Parietal lobe (tissue), 1 donor: ENCODE measurements around the gene BOD1L2. TPM values are rescaled to one million over a fixed set of nuclear protein-coding genes. Genes with fewer than 3 reads are reported as not detected.

Source experiments
- total RNA-seq: library from RNA; depleted of rRNA; stranded (reverse); fragments of >200 nt; gene quantifications from one replicate; pipeline ENCODE4 v1.2.3, GENCODE V29; 2014

The BOD1L2 gene
- total RNA-seq = not detected

DNA sequence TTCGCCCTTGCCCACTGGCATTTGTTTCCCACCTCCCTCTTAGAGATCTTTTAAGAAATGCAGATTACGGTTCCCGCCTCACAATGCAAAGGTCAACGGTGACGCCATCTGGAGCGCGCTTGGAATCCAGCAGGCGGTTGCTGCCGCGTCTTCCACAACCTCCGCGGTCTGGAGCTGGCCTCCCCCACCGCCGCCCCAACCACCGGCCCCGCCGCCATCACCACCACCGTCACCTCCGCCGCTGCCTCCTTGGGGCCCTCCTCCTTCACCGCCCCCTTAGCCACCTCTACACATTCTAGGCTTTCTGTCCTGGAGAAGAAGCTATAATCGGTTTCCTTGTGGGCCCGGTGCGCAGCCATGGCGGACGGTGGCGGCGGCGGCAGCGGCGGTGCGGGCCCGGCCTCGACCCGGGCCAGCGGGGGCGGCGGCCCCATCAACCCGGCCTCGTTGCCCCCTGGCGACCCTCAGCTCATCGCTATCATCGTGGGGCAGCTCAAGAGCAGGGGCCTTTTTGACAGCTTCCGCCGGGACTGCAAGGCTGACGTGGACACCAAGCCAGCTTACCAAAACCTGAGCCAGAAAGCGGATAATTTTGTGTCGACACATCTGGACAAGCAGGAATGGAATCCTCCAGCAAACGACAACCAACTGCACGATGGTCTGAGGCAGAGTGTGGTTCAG is at the start of gene BOD1L2:
Gene BOD1L2, plus strand, starts transcription at position 132 of the 681 bp plus-strand sequence. Its CDS starts 226 bp downstream, at position 358.

Other genes with a start within 250 kb of the BOD1L2 start
- 16.6 TPM for gene ST8SIA3, start 205.5 kb downstream of the BOD1L2 start, total RNA-seq